Hematopoietic multipotent progenitor cell treated with erythropoietin and hydrocortisone succinate and interleukin-3 and kit ligand, for 8 days (in vitro differentiated cells): ENCODE data around the gene HSPG2.
"Not testable (repeated sequence)": the region's sequence is repeated elsewhere in the genome, so short reads cannot be mapped to it uniquely, and the experiment has no call there.

ENCODE experiments used
- DNase-seq: peaks from one replicate; pipeline ENCODE4 v3.0.0-alpha.2; 2015

The HSPG2 gene

DNA sequence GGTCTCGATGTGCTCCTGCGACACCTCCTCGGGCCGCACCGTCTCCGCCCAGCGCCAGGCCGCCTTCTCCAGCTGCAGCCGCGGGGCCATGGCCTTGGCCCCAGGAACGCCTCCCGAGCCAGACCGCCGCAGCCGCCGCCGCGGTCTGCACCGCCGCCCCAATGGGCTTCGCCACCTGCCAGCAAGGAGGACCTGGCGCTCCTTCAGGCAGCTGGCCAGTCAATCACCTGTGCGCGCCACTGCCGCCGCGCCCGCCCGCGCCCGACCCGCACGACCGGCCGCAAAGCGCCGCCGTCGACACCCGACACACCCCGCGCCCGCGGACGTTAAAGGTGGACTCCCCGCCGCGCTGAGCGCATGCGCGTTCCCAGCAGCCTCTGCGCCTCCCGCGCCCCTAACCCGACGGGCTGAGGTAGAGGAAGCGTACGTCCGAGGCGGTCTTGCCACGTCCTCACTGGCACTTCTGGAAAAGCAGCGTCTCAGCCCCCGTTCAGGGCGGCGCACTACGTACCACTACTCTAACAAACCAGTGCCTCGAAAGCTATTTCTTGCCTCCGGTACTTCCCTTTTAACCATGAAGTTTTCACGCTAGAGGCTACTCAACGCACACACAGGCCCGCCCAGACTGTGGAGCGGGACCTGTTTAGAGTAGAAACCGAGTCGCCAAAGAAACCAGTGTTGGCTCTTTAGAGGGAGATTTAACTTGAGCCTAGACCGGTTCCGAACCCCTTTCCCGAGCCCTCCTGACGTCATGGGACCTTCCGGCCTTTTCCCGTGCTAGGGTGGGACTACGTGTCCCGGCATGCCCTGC, 154.0 kb downstream of the HSPG2 start, which contains the start of gene USP48:
USP48 (minus strand) TSS at position 282 of the 811 bp plus-strand sequence; CDS start at position 90, 192 bp downstream.
- DNase-seq = peak; percentile 98

DNA sequence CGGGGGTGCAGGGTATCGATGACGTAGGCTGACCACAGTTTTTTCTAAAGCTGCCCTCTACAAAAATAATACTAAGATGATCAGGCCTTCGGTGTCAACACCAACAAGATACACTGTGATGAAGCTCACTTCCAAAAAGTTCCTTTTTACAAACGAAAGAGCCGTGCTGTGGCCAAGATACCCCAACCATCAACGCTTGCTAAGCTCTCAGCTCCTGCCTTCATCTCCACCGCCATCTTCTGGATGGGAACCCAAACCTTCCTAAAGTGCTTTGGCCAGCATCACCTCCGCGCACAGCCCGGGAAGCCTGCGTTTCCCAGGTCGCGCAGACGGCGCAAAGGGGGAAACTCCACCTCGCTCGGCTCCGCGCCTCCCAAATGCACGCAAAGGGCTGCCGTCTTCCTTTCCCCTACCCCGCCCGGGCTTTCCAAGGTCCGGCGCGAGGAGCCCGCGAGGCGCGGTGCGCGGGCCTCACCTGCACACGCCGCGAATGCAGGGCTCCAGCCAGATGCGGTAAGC, 154.7 kb downstream of the HSPG2 start:
- DNase-seq = peak; percentile 74

- no peak for DNase-seq
These were observed 155.2 kb downstream of the HSPG2 start for GRCh38 chr1:21781815-21782348.

DNA sequence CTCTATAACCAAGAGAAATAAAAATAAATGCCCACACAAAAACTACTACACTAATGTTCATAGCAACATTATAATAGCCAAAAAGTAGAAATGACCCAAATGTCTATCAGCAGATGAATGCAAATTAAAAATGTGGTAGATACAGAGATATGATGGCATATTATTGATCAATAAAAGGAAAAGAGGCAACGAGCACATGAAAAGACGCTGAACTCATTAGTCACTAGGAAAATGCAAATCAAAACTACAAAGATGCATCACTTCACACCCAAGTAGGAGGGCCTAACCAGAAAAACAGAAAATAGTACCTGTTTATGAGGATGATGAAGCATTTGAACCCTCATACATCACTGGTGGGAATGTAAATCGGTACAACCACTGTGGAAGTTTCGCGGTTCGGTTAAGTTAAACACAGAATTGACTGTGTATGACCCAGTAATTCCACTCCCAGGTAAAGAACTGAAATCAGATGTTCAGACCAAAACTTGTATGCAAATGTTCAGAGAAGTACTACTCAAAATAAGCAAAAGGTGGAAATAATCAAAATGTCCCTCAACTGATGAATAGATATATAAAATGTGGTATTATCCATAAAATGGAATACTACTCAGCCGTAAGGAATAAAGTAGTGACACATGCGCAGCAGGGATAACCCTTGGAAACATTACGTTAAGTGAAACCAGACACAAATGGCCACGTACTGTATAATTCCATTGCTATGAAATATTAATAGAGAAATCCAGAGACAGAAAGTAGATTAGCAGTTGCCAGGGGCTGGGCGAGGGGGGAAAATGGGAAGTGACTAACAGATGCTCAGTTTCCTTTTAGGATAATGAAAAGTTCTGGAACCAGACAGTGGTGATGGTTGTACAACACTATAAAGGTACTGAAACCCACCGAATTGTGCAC, 157.2 kb downstream of the HSPG2 start:
- no peak for DNase-seq

GRCh38 chr1:21778405-21778727, 158.7 kb downstream of the HSPG2 start:
- no peak for DNase-seq

- DNase-seq = not testable (repeated sequence)
These were observed 160.2 kb downstream of the HSPG2 start for GRCh38 chr1:21776925-21777324.

DNA sequence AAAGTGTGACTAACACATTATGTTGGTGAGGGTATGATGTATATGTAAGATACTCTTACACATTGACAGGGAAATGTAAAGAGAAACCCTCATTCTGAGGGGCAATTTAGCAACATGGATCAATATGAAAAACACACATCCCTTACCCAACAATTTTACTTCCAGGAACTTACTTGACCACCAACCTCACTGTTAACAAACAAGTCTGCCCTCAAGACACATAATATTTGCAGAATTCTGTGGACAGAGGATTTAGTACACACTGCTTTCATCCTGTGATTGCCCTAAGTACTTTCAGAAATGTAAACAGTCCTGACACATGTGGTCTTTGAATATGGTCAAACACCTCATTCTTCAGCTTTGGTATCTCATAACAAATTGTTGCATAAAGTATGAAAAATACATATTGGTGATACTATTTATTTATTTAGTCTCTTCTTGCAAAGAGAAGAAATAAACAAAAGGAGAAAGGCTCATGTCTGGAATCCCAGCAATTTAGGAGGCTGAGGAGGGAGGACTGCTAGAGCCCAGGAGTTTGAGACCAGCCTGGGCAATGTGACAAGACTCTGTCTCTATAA, 161.0 kb downstream of the HSPG2 start:
- DNase-seq = no peak

DNA sequence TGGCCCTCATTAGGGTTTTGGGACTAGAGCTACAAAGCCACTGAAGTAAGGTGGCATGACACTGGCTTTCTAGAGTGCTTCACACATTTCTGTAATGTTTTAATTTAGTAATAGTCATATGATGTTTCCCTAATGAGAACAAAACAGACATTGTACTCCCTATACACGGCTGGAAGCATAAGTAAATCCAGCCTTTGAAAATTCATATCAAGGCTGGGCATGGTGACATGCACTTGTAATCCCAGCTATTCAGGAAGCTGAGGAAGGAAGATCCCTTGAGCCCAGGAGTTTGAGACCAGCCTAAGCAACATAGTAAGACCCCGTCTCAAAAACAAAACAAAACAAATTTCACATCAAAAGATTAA, 161.6 kb downstream of the HSPG2 start:
- no peak for DNase-seq

DNA sequence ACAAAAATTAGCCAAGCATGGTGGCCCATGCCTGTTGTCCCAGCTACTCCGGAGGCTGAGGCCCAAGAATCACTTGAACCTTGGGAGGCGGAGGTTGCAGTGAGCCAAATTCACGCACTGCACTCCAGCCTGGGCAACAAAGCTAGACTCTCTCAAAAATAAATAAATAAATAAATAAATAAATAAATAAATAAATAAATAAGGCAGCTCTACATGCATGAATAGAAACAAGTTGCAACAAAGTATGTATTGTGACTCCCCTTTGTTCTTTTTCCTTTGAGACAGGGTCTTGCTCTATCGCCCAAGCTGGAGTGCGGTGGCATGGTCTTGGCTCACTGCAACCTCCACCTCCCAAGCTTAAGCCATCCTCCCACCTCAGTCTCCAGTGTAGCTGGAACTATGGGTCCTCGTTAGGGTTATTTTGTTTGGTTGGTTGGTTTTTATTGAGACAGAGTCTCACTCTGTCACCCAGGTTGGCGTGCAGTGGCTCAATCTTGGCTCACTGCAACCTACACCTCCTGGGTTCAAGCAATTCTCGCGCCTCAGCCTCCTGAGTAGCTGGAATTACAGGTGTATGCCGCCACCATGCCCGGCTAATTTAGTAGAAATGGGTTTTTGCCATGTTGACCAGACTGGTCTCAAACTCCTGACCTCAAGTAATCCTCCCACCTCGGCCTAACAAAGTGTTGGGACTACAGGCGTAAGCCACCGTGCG, 162.1 kb downstream of the HSPG2 start:
- DNase-seq = no peak

- DNase-seq = no peak
These were observed 163.5 kb downstream of the HSPG2 start for GRCh38 chr1:21773585-21773984.
